Fibroblast of skin of back (primary cell): Measurements from ENCODE around the gene SLC38A5. TPM values are rescaled to one million over a fixed set of nuclear protein-coding genes. Genes with fewer than 3 reads are reported as not detected.
"Not testable (repeated sequence)": the region's sequence is repeated elsewhere in the genome, so short reads cannot be mapped to it uniquely, and the experiment has no call there.

Experiments used
- DNase-seq: peaks from one replicate; pipeline ENCODE4 v3.0.0-alpha.2; 2013
- polyA plus RNA-seq, 2 experiments: library from polyadenylated mRNA; unstranded; fragments of 120-200 nt; gene quantifications; one replicate each; pipeline ENCODE4 v1.2.1, GENCODE V29; 2013; ENCODE audit not compliant: insufficient read length in 2 of 2

Gene SLC38A5
- polyA plus RNA-seq (2013, experiment 1 of 2; ENCODE audit: insufficient read length) = 66.3 TPM
- 28.9 TPM for polyA plus RNA-seq (2013, experiment 2 of 2; ENCODE audit: insufficient read length)

- DNase-seq = no peak
These were observed at the start of gene SLC38A5 for GRCh38 chrX:48470110-48470832. Gene SLC38A5 (minus strand): TSS chrX:48470260. CDS start chrX:48467924, 2,336 bp downstream.

GRCh38 chrX:48519481-48519880 is 49.4 kb upstream of the SLC38A5 start:
- not testable (repeated sequence) for DNase-seq

- DNase-seq = no peak
These were observed 46.9 kb upstream of the SLC38A5 start for GRCh38 chrX:48516987-48517386.

- DNase-seq = no peak
These were observed 46.2 kb upstream of the SLC38A5 start for GRCh38 chrX:48516285-48516684.

- DNase-seq = no peak
These were observed 45.8 kb upstream of the SLC38A5 start for GRCh38 chrX:48515842-48516241.

GRCh38 chrX:48514868-48515460 is 44.9 kb upstream of the SLC38A5 start:
- no peak for DNase-seq

GRCh38 chrX:48514126-48514806 is 44.2 kb upstream of the SLC38A5 start:
- no peak for DNase-seq

GRCh38 chrX:48513670-48514069 is 43.6 kb upstream of the SLC38A5 start:
- no peak for DNase-seq

GRCh38 chrX:48512371-48512935 is 42.4 kb upstream of the SLC38A5 start:
- no peak for DNase-seq

- DNase-seq = no peak
These were observed 41.5 kb upstream of the SLC38A5 start for GRCh38 chrX:48511560-48511959.

GRCh38 chrX:48509619-48510018 is 39.6 kb upstream of the SLC38A5 start:
- DNase-seq = no peak

- no peak for DNase-seq
These were observed 39.2 kb upstream of the SLC38A5 start for GRCh38 chrX:48509245-48509590.

GRCh38 chrX:48508400-48509244 is 38.6 kb upstream of the SLC38A5 start, which contains the start of gene PORCN:
Gene PORCN (plus strand): TSS chrX:48508992. CDS start chrX:48509821, 829 bp downstream.
- DNase-seq = peak; percentile 64

- no peak for DNase-seq
These were observed 37.2 kb upstream of the SLC38A5 start for GRCh38 chrX:48507246-48507645.

GRCh38 chrX:48505481-48505880 is 35.4 kb upstream of the SLC38A5 start:
- no peak for DNase-seq

- DNase-seq = no peak
These were observed 34.2 kb upstream of the SLC38A5 start for GRCh38 chrX:48504261-48504660.

GRCh38 chrX:48498374-48498809 is 28.3 kb upstream of the SLC38A5 start:
- peak; percentile 88 for DNase-seq

- DNase-seq = no peak
These were observed 27.8 kb upstream of the SLC38A5 start for GRCh38 chrX:48497871-48498270.

- peak; percentile 34 for DNase-seq
These were observed 26.6 kb upstream of the SLC38A5 start for GRCh38 chrX:48496660-48497059.

GRCh38 chrX:48493890-48494364 is 23.9 kb upstream of the SLC38A5 start:
- DNase-seq = peak; percentile 62

- DNase-seq = peak; percentile 79
These were observed 22.3 kb upstream of the SLC38A5 start for GRCh38 chrX:48492293-48492910.

GRCh38 chrX:48491809-48492208 is 21.7 kb upstream of the SLC38A5 start:
- DNase-seq = no peak
